HL-60 (cell line): ENCODE data around the gene SOX6.

Experiments
- DNase-seq, 2 experiments: peaks; one replicate each; pipeline ENCODE4 v3.0.0-alpha.2; 2010 to 2020; ENCODE audit warnings: low read depth in 1 of 2, low spot score in 1 of 2
- H3K27ac ChIP-seq: fragments of 250-450 bp; sonication (Bioruptor Pico); replicated peaks from 2 replicates; pipeline ENCODE4 v1.5.1; 2020; ENCODE audit warnings: mild to moderate bottlenecking, moderate library complexity
- H3K27me3 ChIP-seq: fragments of 250-450 bp; sonication (Bioruptor Pico); 2 replicates; pipeline ENCODE4 v1.5.1; 2021; ENCODE audit warnings: mild to moderate bottlenecking, moderate library complexity; ENCODE audit not compliant: insufficient read depth, poor library complexity, severe bottlenecking
- H3K4me3 ChIP-seq: replicated peaks from 2 replicates; pipeline ENCODE4 v1.5.1; 2011; ENCODE audit warnings: mild to moderate bottlenecking, control low read depth, low read length; ENCODE audit not compliant: insufficient read depth
- CTCF ChIP-seq: IDR thresholded peaks from one replicate; pipeline ENCODE4 v1.5.1; 2011; ENCODE audit warnings: low read length, control low read depth, inconsistent platforms; ENCODE audit not compliant: insufficient read depth
- GABPA ChIP-seq: IDR thresholded peaks from 2 replicates; pipeline ENCODE4 v1.6.1; 2012; ENCODE audit warnings: low read depth
- POLR2AphosphoS5 ChIP-seq: IDR thresholded peaks from 2 replicates; pipeline ENCODE4 v1.6.1; 2012; ENCODE audit warnings: low read depth
- REST ChIP-seq: IDR thresholded peaks from 2 replicates; pipeline ENCODE4 v1.6.1; 2012; ENCODE audit warnings: low read depth; ENCODE audit not compliant: insufficient replicate concordance
- SPI1 ChIP-seq: IDR thresholded peaks from 2 replicates; pipeline ENCODE4 v1.6.1; 2012; ENCODE audit warnings: low read depth, mild to moderate bottlenecking, borderline replicate concordance

Gene SOX6

GRCh38 chr11:16217631-16218030, 138.7 kb downstream of the SOX6 start:
- no peak overlapping the region for H3K4me3 ChIP-seq
- no peaks in the 10 kb centered on the region for H3K27me3 ChIP-seq
- TF ChIP-seq GABPA = no peak
- TF ChIP-seq SPI1 = no peak
- no peak for TF ChIP-seq POLR2AphosphoS5
- TF ChIP-seq CTCF = no peak
- no peak for TF ChIP-seq REST
- DNase-seq = no peak
- no peak overlapping the region for H3K27ac ChIP-seq

- Histone ChIP-seq H3K27me3 (no peaks in the 10 kb centered on the region), H3K27ac (no peak overlapping the region), H3K4me3 (no peak overlapping the region)
- TF ChIP-seq SPI1 = no peak
- no peak for TF ChIP-seq REST
- no peak for TF ChIP-seq CTCF
- TF ChIP-seq POLR2AphosphoS5 = no peak
- TF ChIP-seq GABPA = no peak
- no peak for DNase-seq
Observed at GRCh38 chr11:16216831-16217230, 139.5 kb downstream of the SOX6 start.

- no peak for DNase-seq
- TF ChIP-seq SPI1 (no peak), POLR2AphosphoS5 (no peak), REST (no peak), GABPA (no peak), CTCF (no peak)
- Histone ChIP-seq H3K4me3 (no peak overlapping the region), H3K27me3 (no peaks in the 10 kb centered on the region), H3K27ac (no peak overlapping the region)
Observed at GRCh38 chr11:16215352-16215751, 141.0 kb downstream of the SOX6 start.
